ENCODE data around the gene MORC3.
"Not testable (repeated sequence)": the region's sequence is repeated elsewhere in the genome, so short reads cannot be mapped to it uniquely, and the experiment has no call there.

DNA sequence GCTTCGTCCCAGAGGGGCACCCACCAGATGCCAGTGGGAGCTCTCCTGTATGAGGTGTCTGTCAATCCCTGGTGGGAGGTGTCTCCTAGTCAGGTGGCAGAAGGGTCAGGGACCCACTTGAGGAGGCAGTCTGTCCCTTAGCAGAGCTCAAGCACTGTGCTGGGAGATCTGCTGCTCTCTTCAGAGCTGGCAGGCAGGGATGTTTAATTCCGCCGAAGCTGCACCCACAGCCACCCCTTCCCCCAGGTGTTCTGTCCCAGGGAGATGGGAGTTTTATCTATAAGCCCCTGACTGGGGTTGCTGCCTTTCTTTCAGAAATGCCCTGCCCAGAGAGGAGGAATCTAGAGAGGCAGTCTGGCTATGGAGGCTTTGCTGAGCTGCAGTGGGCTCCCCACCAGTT lies 4.0 kb upstream of the MORC3 start:
- TF ChIP-seq CTCF (IDR thresholded peaks at IDR 0.05; ENCODE audit: insufficient read depth, low read length, poor library complexity, severe bottlenecking); EZH2phosphoT487 (conservative IDR thresholded peaks at IDR 0.05; ENCODE audit: low read length): not testable (repeated sequence)
